OCI-LY7 (cell line): Measurements from ENCODE around the gene FOXN3. TPM values are rescaled to one million over a fixed set of nuclear protein-coding genes. Genes with fewer than 3 reads are reported as not detected.

ENCODE experiments used
- BruUV-seq: library from RNA; stranded (reverse); fragments of 400-500 nt; replicated peaks from 2 replicates; lab custom pipeline; 2021; lab: Mats Ljungman, UMichigan
- CTCF ChIA-PET: fragments of 300-600 bp; sonication (Branson Sonifier 250); formaldehyde crosslinking; loops from one replicate; lab custom pipeline; 2022; ENCODE audit warnings: antibody characterized with exemption; ENCODE audit not compliant: unreplicated experiment; lab: Charles Lee
- POLR2A ChIA-PET: fragments of 300-600 bp; sonication (Branson Sonifier 250); formaldehyde crosslinking; loops from one replicate; lab custom pipeline; 2022; ENCODE audit warnings: antibody characterized with exemption; lab: Charles Lee
- DNase-seq: peaks from one replicate; pipeline ENCODE4 v3.0.0-alpha.2; 2015; ENCODE audit warnings: low spot score
- H2AFZ ChIP-seq: fragments of 200-600 bp; sonication (generic), shearing (Covaris generic); 2 replicates; pipeline ENCODE4 v1.6.1; 2014; ENCODE audit warnings: mild to moderate bottlenecking, antibody characterized with exemption, low read length, moderate library complexity
- H3K27ac ChIP-seq: fragments of 200-600 bp; sonication (generic); 2 replicates; pipeline ENCODE4 v1.5.1; 2014; ENCODE audit warnings: mixed run types, low read depth, mild to moderate bottlenecking, moderate library complexity, low read length, inconsistent platforms; ENCODE audit not compliant: poor library complexity, severe bottlenecking
- H3K36me3 ChIP-seq: fragments of 200-600 bp; sonication (generic); 2 replicates; pipeline ENCODE4 v1.6.1; 2014; ENCODE audit warnings: mild to moderate bottlenecking, antibody characterized with exemption, low read length, moderate library complexity, mixed read lengths; ENCODE audit not compliant: insufficient read depth
- H3K4me1 ChIP-seq: fragments of 200-600 bp; sonication (generic); 2 replicates; pipeline ENCODE4 v1.5.1; 2014; ENCODE audit warnings: mild to moderate bottlenecking, low read length; ENCODE audit not compliant: insufficient read depth, poor library complexity, severe bottlenecking
- H3K4me2 ChIP-seq: fragments of 200-600 bp; sonication (generic); 2 replicates; pipeline ENCODE4 v1.6.1; 2014; ENCODE audit warnings: mild to moderate bottlenecking, low read length
- H3K4me3 ChIP-seq: fragments of 200-600 bp; sonication (generic); 2 replicates; pipeline ENCODE4 v1.5.1; 2014; ENCODE audit warnings: mild to moderate bottlenecking, low read depth, low read length; ENCODE audit not compliant: poor library complexity, severe bottlenecking
- H3K79me2 ChIP-seq: fragments of 200-600 bp; sonication (generic); 2 replicates; pipeline ENCODE4 v1.6.1; 2016; ENCODE audit warnings: low read depth, mild to moderate bottlenecking, low read length, moderate library complexity, mixed read lengths; ENCODE audit not compliant: insufficient read depth
- H3K9me2 ChIP-seq: fragments of 200-600 bp; sonication (generic); 2 replicates; pipeline ENCODE4 v1.6.1; 2016; ENCODE audit warnings: mild to moderate bottlenecking, low read length, mixed read lengths; ENCODE audit not compliant: insufficient read depth
- H3K9me3 ChIP-seq: fragments of 200-600 bp; sonication (generic); 2 replicates; pipeline ENCODE4 v1.6.1; 2014; ENCODE audit warnings: mild to moderate bottlenecking, mixed run types, low read length, mixed read lengths
- H4K20me1 ChIP-seq: fragments of 200-600 bp; sonication (generic); 2 replicates; pipeline ENCODE4 v1.6.1; 2014; ENCODE audit warnings: mild to moderate bottlenecking, antibody characterized with exemption, low read length, moderate library complexity, mixed read lengths; ENCODE audit not compliant: insufficient read depth
- EZH2phosphoT487 ChIP-seq: fragments of 200-600 bp; sonication (generic); IDR thresholded peaks from 2 replicates; pipeline ENCODE4 v1.6.1; 2018; ENCODE audit warnings: low read depth, borderline replicate concordance, mild to moderate bottlenecking, mixed run types, antibody characterized with exemption, low read length, moderate library complexity, mixed read lengths
- intact Hi-C: fragments of 100-400 bp; cut with micrococcal nuclease; formaldehyde crosslinking; loops from one replicate; pipeline ENCODE4 v1.10.0; 2022; ENCODE audit not compliant: unreplicated experiment
- total RNA-seq, 2 experiments: library from RNA; depleted of rRNA in 1 of 2; stranded (reverse); fragments of >200 nt in 1 of 2; shearing (Covaris generic) in 1 of 2; gene quantifications; 2 replicates each; pipeline ENCODE4 v1.2.3, GENCODE V29; 2014 to 2022
- TF ChIP-seq, protein P1 (sequence below): fragments of 200-600 bp; sonication (generic); conservative IDR thresholded peaks from 2 replicates; pipeline ENCODE4 v1.5.1; 2014; ENCODE audit warnings: mild to moderate bottlenecking, antibody characterized with exemption, low read length, moderate library complexity, mixed read lengths

FOXN3 gene
- total RNA-seq, 2 experiments from 2014 or later, result 77.7 to 102 TPM

DNA sequence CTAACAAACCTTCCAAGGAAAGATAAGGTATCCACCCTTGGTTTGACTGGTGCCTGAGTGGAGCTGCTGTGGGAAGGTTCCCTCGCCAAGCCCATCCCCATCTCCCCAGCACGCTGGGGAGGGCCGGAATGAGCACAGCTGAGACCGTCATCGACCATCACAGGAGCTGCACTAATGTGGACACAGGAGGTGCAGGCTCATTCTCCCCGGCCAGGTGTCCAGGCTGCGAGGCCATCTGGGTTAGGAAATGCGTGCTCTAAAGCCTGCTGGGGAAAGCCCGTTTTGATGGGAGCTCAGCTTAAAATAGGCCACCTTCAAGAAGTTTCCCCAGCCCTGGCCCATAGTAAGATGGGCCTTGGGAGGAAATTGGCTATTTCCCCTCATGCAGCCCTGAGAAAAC lies 35.2 kb upstream of the FOXN3 start:
- ChIA-PET POLR2A (interaction anchor here (0.6 kb wide), 1 partner anchor 15 kb away, joined by 9 read pairs; no protein-coding TSS in a partner anchor), CTCF (interaction anchor here (0.6 kb wide), 1 partner anchor 1131 kb away, joined by 3 read pairs; no protein-coding TSS in a partner anchor)
- no peaks in the 10 kb centered on the region for H3K9me2 ChIP-seq
- no peaks in the 10 kb centered on the region for H3K9me3 ChIP-seq
- TF ChIP-seq, protein P1, sequence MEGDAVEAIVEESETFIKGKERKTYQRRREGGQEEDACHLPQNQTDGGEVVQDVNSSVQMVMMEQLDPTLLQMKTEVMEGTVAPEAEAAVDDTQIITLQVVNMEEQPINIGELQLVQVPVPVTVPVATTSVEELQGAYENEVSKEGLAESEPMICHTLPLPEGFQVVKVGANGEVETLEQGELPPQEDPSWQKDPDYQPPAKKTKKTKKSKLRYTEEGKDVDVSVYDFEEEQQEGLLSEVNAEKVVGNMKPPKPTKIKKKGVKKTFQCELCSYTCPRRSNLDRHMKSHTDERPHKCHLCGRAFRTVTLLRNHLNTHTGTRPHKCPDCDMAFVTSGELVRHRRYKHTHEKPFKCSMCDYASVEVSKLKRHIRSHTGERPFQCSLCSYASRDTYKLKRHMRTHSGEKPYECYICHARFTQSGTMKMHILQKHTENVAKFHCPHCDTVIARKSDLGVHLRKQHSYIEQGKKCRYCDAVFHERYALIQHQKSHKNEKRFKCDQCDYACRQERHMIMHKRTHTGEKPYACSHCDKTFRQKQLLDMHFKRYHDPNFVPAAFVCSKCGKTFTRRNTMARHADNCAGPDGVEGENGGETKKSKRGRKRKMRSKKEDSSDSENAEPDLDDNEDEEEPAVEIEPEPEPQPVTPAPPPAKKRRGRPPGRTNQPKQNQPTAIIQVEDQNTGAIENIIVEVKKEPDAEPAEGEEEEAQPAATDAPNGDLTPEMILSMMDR, result no peak
- no peak for TF ChIP-seq EZH2phosphoT487
- H2AFZ ChIP-seq, result no peak overlapping the region
- peaks cover 16% of the 10 kb centered on the region for H3K4me1 ChIP-seq
- no peak overlapping the region for H3K4me2 ChIP-seq
- H3K36me3 ChIP-seq, result no peaks in the 10 kb centered on the region
- no peaks in the 10 kb centered on the region for H4K20me1 ChIP-seq
- no peak for DNase-seq
- intact Hi-C loops, result no loop called here
- no peak overlapping the region for H3K4me3 ChIP-seq
- no peaks in the 10 kb centered on the region for H3K79me2 ChIP-seq
- no TSS peak for BruUV-seq
- H3K27ac ChIP-seq, result no peak overlapping the region

DNA sequence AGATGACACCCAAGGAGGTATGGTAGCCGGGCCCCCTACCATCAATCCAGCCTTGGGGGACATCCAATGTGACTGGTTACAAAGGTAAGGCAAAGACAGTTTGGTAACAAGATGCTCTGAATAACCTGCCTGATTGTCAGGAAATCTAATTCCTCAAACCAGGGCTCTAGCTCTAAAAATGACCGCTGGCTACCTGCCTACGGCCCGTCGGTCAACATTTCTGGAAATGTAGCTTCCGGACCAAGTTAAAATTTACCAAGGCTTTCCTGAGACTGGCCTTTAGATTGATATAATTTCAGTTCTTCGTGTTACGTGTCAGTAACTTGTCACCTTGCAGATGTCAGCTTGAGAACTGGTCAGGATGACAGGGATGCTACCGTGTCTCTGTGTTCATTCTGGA lies 34.2 kb upstream of the FOXN3 start:
- DNase-seq, result no peak
- H3K4me2 ChIP-seq, result no peak overlapping the region
- H3K27ac ChIP-seq, result no peak overlapping the region
- H3K4me3 ChIP-seq, result no peak overlapping the region
- no peaks in the 10 kb centered on the region for H3K79me2 ChIP-seq
- H3K4me1 ChIP-seq, result peaks cover 20% of the 10 kb centered on the region
- no peaks in the 10 kb centered on the region for H3K9me3 ChIP-seq
- ChIA-PET POLR2A (no interaction called here), CTCF (no interaction called here)
- TF ChIP-seq EZH2phosphoT487, result no peak
- TF ChIP-seq, protein P1, result no peak
- intact Hi-C loops, result no loop called here
- BruUV-seq, result no TSS peak
- no peaks in the 10 kb centered on the region for H3K36me3 ChIP-seq
- no peaks in the 10 kb centered on the region for H4K20me1 ChIP-seq
- H2AFZ ChIP-seq, result no peak overlapping the region
- no peaks in the 10 kb centered on the region for H3K9me2 ChIP-seq

DNA sequence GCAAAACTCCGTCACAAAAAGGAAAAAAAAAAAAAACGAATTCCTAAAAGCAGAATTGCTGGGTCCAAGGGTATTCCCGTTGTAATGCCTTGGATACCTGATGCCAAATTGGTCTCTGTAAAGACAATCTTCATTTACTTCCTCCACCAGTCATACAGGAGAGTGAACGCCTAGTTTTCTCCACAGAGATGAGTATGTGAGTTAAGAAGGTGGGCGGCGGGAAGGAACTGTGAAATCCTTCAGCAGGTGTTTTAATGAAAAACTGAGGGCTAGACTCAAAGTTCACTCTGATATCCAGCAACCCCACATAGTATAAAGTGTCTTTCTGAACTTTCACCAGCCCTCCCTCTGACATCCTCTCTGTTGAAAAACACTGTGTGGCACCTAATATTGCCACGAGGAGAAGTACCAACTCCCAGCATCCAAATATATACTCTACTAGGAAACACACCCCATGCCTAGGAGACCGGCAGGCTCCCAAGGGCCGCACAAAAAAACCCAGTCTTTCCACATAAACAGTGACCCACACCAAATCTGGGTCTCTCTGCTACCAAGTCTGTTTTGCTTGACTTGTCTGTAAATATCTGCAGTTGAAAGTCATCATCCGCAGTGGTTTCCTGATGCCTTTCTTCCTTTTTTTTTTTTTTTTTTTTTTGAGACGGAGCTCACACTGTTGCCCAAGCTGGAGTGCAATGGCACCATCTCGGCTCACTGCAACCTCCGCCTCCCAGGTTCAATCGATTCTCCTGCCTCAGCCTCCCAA lies 30.3 kb upstream of the FOXN3 start:
- POLR2A ChIA-PET, result interaction anchor here (0.6 to 1.6 kb wide), 3 partner anchors 21 to 1058 kb away, joined by 3 read pairs; no protein-coding TSS in a partner anchor
- CTCF ChIA-PET, result no interaction called here
- Histone ChIP-seq H3K4me3 (peak overlapping the region; percentile 52), H2AFZ (peak overlapping the region; percentile 82; the same call in 1 of the 2 replicates), H3K79me2 (no peaks in the 10 kb centered on the region), H3K27ac (peak overlapping the region; percentile 50), H3K36me3 (no peaks in the 10 kb centered on the region), H4K20me1 (no peaks in the 10 kb centered on the region), H3K9me3 (no peaks in the 10 kb centered on the region), H3K9me2 (no peaks in the 10 kb centered on the region), H3K4me1 (peaks cover 58% of the 10 kb centered on the region), H3K4me2 (peak overlapping the region; percentile 70)
- intact Hi-C loops, result no loop called here
- no peak for TF ChIP-seq EZH2phosphoT487
- TF ChIP-seq, protein P1, result no peak
- peak; percentile 54 for DNase-seq
- BruUV-seq, result no TSS peak
